Karpas-422 (cell line): ENCODE data around the gene GINS2. TPM values are rescaled to one million over a fixed set of nuclear protein-coding genes. Genes with fewer than 3 reads are reported as not detected.

Experiments used
- DNase-seq: peaks from one replicate; pipeline ENCODE4 v3.0.0-alpha.2; 2015
- H2AFZ ChIP-seq: fragments of 200-600 bp; sonication (generic); 2 replicates; pipeline ENCODE4 v1.6.1; 2014; ENCODE audit warnings: antibody characterized with exemption, low read length, mixed read lengths
- H3K27ac ChIP-seq: fragments of 200-600 bp; sonication (generic); 2 replicates; pipeline ENCODE4 v1.5.1; 2014; ENCODE audit warnings: mild to moderate bottlenecking, low read length, moderate library complexity
- H3K27me3 ChIP-seq: fragments of 200-600 bp; sonication (generic); 2 replicates; pipeline ENCODE4 v1.6.1; 2014; ENCODE audit warnings: low read length, mixed read lengths
- H3K36me3 ChIP-seq: fragments of 200-600 bp; sonication (generic); 2 replicates; pipeline ENCODE4 v1.6.1; 2014; ENCODE audit warnings: low read length, mixed read lengths; ENCODE audit not compliant: insufficient read depth
- H3K4me1 ChIP-seq: fragments of 200-600 bp; sonication (generic); 2 replicates; pipeline ENCODE4 v1.6.1; 2014; ENCODE audit warnings: mild to moderate bottlenecking, low read length, mixed read lengths
- H3K4me2 ChIP-seq: fragments of 200-600 bp; sonication (generic); 2 replicates; pipeline ENCODE4 v1.6.1; 2014; ENCODE audit warnings: low read length, low read depth, mild to moderate bottlenecking; ENCODE audit not compliant: poor library complexity, severe bottlenecking
- H3K4me3 ChIP-seq: fragments of 200-600 bp; sonication (generic); 2 replicates; pipeline ENCODE4 v1.5.1; 2014; ENCODE audit warnings: mild to moderate bottlenecking, antibody characterized with exemption, low read length, mixed read lengths
- H3K79me2 ChIP-seq: fragments of 200-600 bp; sonication (generic); 2 replicates; pipeline ENCODE4 v1.6.1; 2014; ENCODE audit warnings: mild to moderate bottlenecking, low read length, mixed read lengths
- H3K9ac ChIP-seq: fragments of 200-600 bp; sonication (generic); 2 replicates; pipeline ENCODE4 v1.6.0; 2014; ENCODE audit warnings: low read length
- H3K9me2 ChIP-seq: fragments of 200-600 bp; sonication (generic), shearing (Covaris generic); replicated peaks from 2 replicates; pipeline ENCODE4 v1.6.0; 2014; ENCODE audit warnings: mild to moderate bottlenecking, low read length, moderate library complexity; ENCODE audit not compliant: insufficient read depth
- H3K9me3 ChIP-seq: fragments of 300-700, 200-600 bp; sonication (generic); 2 replicates; pipeline ENCODE4 v1.6.1; 2014; ENCODE audit warnings: low read length, mixed read lengths
- H4K20me1 ChIP-seq: fragments of 200-600 bp; sonication (generic); 2 replicates; pipeline ENCODE4 v1.6.1; 2014; ENCODE audit warnings: mild to moderate bottlenecking, antibody characterized with exemption, low read length, low read depth; ENCODE audit not compliant: insufficient read depth
- total RNA-seq: library from RNA; depleted of rRNA; stranded (reverse); fragments of >200 nt; shearing (Covaris generic); gene quantifications from 2 replicates; pipeline ENCODE4 v1.2.3, GENCODE V29; 2014; ENCODE audit warnings: low replicate concordance

The GINS2 gene
- total RNA-seq, 1 experiment from 2014 or later: 14.2 TPM

DNA sequence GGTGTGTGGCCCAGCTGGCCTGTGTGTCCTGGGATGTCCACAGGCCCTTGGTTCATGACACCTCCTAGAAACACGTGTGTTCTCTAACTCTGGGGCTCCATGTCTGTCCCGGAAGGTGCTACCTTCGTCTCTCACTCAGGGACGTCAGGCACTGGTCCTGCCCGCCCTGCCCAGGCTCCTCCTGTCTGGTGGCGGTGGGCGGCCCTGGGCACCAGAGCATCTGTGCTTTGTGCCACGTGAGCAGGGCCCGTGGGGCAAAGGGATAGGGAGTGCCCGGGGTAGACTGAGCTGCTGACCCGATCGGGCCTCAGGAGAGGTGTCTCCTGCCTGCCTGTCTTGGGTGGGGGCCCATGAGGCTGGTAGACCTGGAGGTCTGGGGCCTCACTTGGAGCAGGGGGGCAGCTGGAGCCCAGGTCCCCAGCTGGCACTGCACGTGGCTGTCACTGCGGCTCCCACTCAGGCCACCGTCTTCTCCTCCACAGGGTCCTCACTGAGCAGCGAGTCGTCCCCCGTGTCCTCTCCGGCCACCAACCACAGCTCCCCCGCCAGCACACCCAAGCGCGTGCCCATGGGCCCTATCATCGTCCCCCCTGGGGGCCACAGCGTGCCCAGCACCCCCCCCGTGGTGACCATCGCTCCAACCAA lies 40.6 kb downstream of the GINS2 start:
- no peaks in the 10 kb centered on the region for H3K36me3 ChIP-seq
- H3K9me2 ChIP-seq: no peaks in the 10 kb centered on the region
- H3K27me3 ChIP-seq: no peaks in the 10 kb centered on the region
- no peak overlapping the region for H2AFZ ChIP-seq
- no peak overlapping the region for H3K9ac ChIP-seq
- H3K79me2 ChIP-seq: no peaks in the 10 kb centered on the region
- no peak overlapping the region for H3K27ac ChIP-seq
- peaks cover 24% of the 10 kb centered on the region for H3K4me1 ChIP-seq
- no peaks in the 10 kb centered on the region for H3K9me3 ChIP-seq
- H3K4me2 ChIP-seq: no peak overlapping the region
- no peak for DNase-seq
- H3K4me3 ChIP-seq: no peak overlapping the region
- H4K20me1 ChIP-seq: 0 out of 2 replicates have a peak, but pooled peaks cover 15% of the 10 kb centered on the region

- H3K27me3 ChIP-seq: no peaks in the 10 kb centered on the region
- H3K79me2 ChIP-seq: no peaks in the 10 kb centered on the region
- H3K9me2 ChIP-seq: no peaks in the 10 kb centered on the region
- H3K27ac ChIP-seq: no peak overlapping the region
- H2AFZ ChIP-seq: no peak overlapping the region
- no peaks in the 10 kb centered on the region for H3K9me3 ChIP-seq
- DNase-seq: no peak
- no peak overlapping the region for H3K4me3 ChIP-seq
- no peak overlapping the region for H3K9ac ChIP-seq
- H3K4me2 ChIP-seq: no peak overlapping the region
- no peaks in the 10 kb centered on the region for H3K36me3 ChIP-seq
- peaks cover 24% of the 10 kb centered on the region for H3K4me1 ChIP-seq
- 0 out of 2 replicates have a peak, but pooled peaks cover 15% of the 10 kb centered on the region for H4K20me1 ChIP-seq
Measured at GRCh38 chr16:85646976-85647375, 41.8 kb downstream of the GINS2 start.

- H3K9me2 ChIP-seq: no peaks in the 10 kb centered on the region
- no peaks in the 10 kb centered on the region for H3K9me3 ChIP-seq
- peaks cover 24% of the 10 kb centered on the region for H3K4me1 ChIP-seq
- no peak overlapping the region for H2AFZ ChIP-seq
- no peak overlapping the region for H3K4me2 ChIP-seq
- H3K36me3 ChIP-seq: no peaks in the 10 kb centered on the region
- H4K20me1 ChIP-seq: 0 out of 2 replicates have a peak, but pooled peaks cover 15% of the 10 kb centered on the region
- H3K79me2 ChIP-seq: no peaks in the 10 kb centered on the region
- no peak overlapping the region for H3K9ac ChIP-seq
- no peak overlapping the region for H3K4me3 ChIP-seq
- H3K27ac ChIP-seq: no peak overlapping the region
- DNase-seq: no peak
- no peaks in the 10 kb centered on the region for H3K27me3 ChIP-seq
Measured at GRCh38 chr16:85646358-85646907, 42.3 kb downstream of the GINS2 start.

- Histone ChIP-seq H3K9me2 (no peaks in the 10 kb centered on the region), H2AFZ (no peak overlapping the region), H3K79me2 (no peaks in the 10 kb centered on the region), H3K4me1 (peaks cover 13% of the 10 kb centered on the region), H4K20me1 (0 out of 2 replicates have a peak, but pooled peaks cover 12% of the 10 kb centered on the region), H3K4me2 (no peak overlapping the region), H3K27ac (no peak overlapping the region), H3K36me3 (no peaks in the 10 kb centered on the region), H3K4me3 (no peak overlapping the region), H3K9me3 (no peaks in the 10 kb centered on the region), H3K27me3 (no peaks in the 10 kb centered on the region), H3K9ac (no peak overlapping the region)
- no peak for DNase-seq
Measured at GRCh38 chr16:85645021-85645589, 43.6 kb downstream of the GINS2 start.

GRCh38 chr16:85644093-85644712 lies 44.6 kb downstream of the GINS2 start:
- H3K9me3 ChIP-seq: no peaks in the 10 kb centered on the region
- no peaks in the 10 kb centered on the region for H3K79me2 ChIP-seq
- H3K4me2 ChIP-seq: no peak overlapping the region
- H4K20me1 ChIP-seq: 0 out of 2 replicates have a peak, but pooled peaks cover 3% of the 10 kb centered on the region
- H3K27ac ChIP-seq: no peak overlapping the region
- peaks cover 4% of the 10 kb centered on the region for H3K4me1 ChIP-seq
- H2AFZ ChIP-seq: no peak overlapping the region
- no peak overlapping the region for H3K4me3 ChIP-seq
- no peak for DNase-seq
- H3K27me3 ChIP-seq: no peaks in the 10 kb centered on the region
- no peaks in the 10 kb centered on the region for H3K9me2 ChIP-seq
- H3K9ac ChIP-seq: no peak overlapping the region
- H3K36me3 ChIP-seq: no peaks in the 10 kb centered on the region

GRCh38 chr16:85643631-85644030 lies 45.1 kb downstream of the GINS2 start:
- Histone ChIP-seq H3K27ac (no peak overlapping the region), H3K4me2 (no peak overlapping the region), H3K9me3 (no peaks in the 10 kb centered on the region), H3K9me2 (no peaks in the 10 kb centered on the region), H4K20me1 (0 out of 2 replicates have a peak, but pooled peaks cover 3% of the 10 kb centered on the region), H3K36me3 (no peaks in the 10 kb centered on the region), H3K9ac (no peak overlapping the region), H3K4me1 (no peaks in the 10 kb centered on the region; the same call in 1 of the 2 replicates), H3K4me3 (no peak overlapping the region), H2AFZ (no peak overlapping the region), H3K79me2 (no peaks in the 10 kb centered on the region), H3K27me3 (no peaks in the 10 kb centered on the region)
- DNase-seq: no peak

DNA sequence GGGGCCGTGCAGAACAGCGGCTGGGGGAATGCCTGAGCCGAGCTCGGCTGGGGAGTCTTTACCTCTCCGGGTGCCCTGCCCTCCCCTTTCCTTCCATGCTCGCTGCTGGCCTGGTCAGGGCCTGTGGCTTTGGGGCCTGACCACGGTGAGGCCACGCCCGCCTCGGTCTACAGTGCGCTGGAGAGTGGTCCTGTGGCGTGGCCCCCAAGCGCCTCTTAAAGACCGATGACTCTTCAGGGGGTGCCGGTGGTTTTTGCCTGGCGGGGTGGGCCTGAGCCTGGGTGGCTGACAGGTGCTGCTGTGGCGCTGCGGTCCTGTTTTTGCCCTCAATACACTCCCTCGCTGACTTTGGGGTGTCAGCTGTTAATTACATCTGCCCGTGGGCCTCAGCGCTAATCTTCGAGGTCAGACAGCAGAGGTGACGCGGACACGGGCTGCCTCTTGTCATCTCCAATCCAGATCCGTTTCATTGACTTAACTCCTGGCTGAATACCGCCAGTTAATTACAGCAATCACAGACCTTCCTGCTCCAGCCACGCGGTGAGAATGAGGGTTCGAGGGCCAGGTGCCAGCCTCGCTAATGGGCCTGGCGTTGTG lies 45.9 kb downstream of the GINS2 start:
- no peaks in the 10 kb centered on the region for H3K4me1 ChIP-seq
- H3K27ac ChIP-seq: no peak overlapping the region
- no peaks in the 10 kb centered on the region for H3K79me2 ChIP-seq
- H3K4me2 ChIP-seq: no peak overlapping the region
- H3K27me3 ChIP-seq: no peaks in the 10 kb centered on the region
- DNase-seq: no peak
- no peaks in the 10 kb centered on the region for H3K9me2 ChIP-seq
- H3K36me3 ChIP-seq: no peaks in the 10 kb centered on the region
- H4K20me1 ChIP-seq: 0 out of 2 replicates have a peak, but pooled peaks cover 3% of the 10 kb centered on the region
- H3K4me3 ChIP-seq: no peak overlapping the region
- no peak overlapping the region for H2AFZ ChIP-seq
- H3K9ac ChIP-seq: no peak overlapping the region
- H3K9me3 ChIP-seq: no peaks in the 10 kb centered on the region

DNA sequence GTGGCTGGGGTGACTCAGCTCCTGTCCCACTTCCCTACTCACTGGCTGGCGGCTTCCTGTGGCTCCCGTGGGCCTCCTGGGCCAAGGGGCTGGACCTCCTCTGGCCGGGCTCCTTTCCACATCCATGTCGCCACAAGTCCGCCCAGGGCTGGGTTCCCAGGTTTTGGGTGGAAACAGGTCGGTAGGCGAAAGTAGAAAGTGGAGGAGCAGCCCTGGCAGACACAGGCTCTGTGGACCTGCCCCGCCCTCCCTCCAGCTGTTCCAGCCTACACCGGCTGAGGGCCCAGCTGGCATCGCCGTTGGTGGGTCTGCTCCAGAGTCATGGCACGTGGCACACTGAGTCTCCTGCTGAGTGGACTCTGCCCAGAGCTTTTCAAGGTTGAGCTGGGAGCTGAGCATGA lies 47.0 kb downstream of the GINS2 start:
- Histone ChIP-seq H3K27ac (no peak overlapping the region), H3K9me2 (no peaks in the 10 kb centered on the region), H3K9ac (no peak overlapping the region), H3K4me1 (no peaks in the 10 kb centered on the region), H4K20me1 (0 out of 2 replicates have a peak, but pooled peaks cover 3% of the 10 kb centered on the region), H3K4me3 (no peak overlapping the region), H3K4me2 (no peak overlapping the region), H3K36me3 (no peaks in the 10 kb centered on the region), H3K9me3 (no peaks in the 10 kb centered on the region), H2AFZ (no peak overlapping the region), H3K79me2 (no peaks in the 10 kb centered on the region), H3K27me3 (no peaks in the 10 kb centered on the region)
- no peak for DNase-seq
